ENCODE measurements around the gene UBR2. TPM values are rescaled to one million over a fixed set of nuclear protein-coding genes. Genes with fewer than 3 reads are reported as not detected.

Gene UBR2
- total and polyA plus RNA-seq, 2 of the 4 experiments (the other 2 are of a cell fraction) = 7.7 to 32.3 TPM

GRCh38 chr6:42561986-42562385 is 1.8 kb upstream of the UBR2 start:
- TF ChIP-seq MXI1 (IDR thresholded peaks at IDR 0.05; ENCODE audit: borderline replicate concordance, low read depth, low read length) (no peak), USF2 (IDR thresholded peaks at IDR 0.05; ENCODE audit: low read depth, low read length) (no peak), CHD1 (IDR thresholded peaks at IDR 0.05; ENCODE audit: low read depth, low read length) (no peak), NFE2L2 (IDR thresholded peaks at IDR 0.05; ENCODE audit: low read depth, low read length) (no peak), ELK1 (IDR thresholded peaks at IDR 0.05; ENCODE audit: borderline replicate concordance, low read depth, low read length) (no peak), SMC3 (IDR thresholded peaks at IDR 0.05; ENCODE audit: low read depth, low read length) (no peak), POLR2A (IDR thresholded peaks at IDR 0.05; ENCODE audit: low read depth, low read length) (no peak), CTCF (conservative IDR thresholded peaks at IDR 0.05; ENCODE audit: low read depth, low read length) (no peak), MAFK (IDR thresholded peaks at IDR 0.05; ENCODE audit: low read depth, low read length) (no peak), CEBPB (IDR thresholded peaks at IDR 0.05; ENCODE audit: low read depth, low read length) (no peak), MAZ (IDR thresholded peaks at IDR 0.05; ENCODE audit: borderline replicate concordance, low read depth, low read length) (no peak), BHLHE40 (IDR thresholded peaks at IDR 0.05; ENCODE audit: low read depth, low read length) (no peak), RAD21 (IDR thresholded peaks at IDR 0.05; ENCODE audit: low read length) (no peak), RFX5 (IDR thresholded peaks at IDR 0.05; ENCODE audit: low read depth, low read length) (no peak), FOS (IDR thresholded peaks at IDR 0.05; ENCODE audit: low read depth, low read length) (no peak), RCOR1 (IDR thresholded peaks at IDR 0.05; ENCODE audit: insufficient replicate concordance, low read length) (no peak)
- BruUV-seq (replicated peaks) = no TSS peak
- H3K36me3 ChIP-seq (ENCODE audit: control insufficient read depth, insufficient read depth, low read length) = no peaks in the 10 kb centered on the region
- dilution Hi-C loops (cut with HindIII; ENCODE audit: low sequenced_read_pairs, unreplicated experiment) = no loop called here
- H3K9ac ChIP-seq (ENCODE audit: low read depth, low read length) = no peak overlapping the region
- ChIA-PET POLR2A (ENCODE audit: unreplicated experiment) (no interaction called here), CTCF (no interaction called here)
- peaks cover 5 to 29% of the 10 kb centered on the region in 2 experiments; a peak in 3 of 4 replicates for H3K79me1 ChIP-seq (ENCODE audit: low read depth in 1 of 2, low read length in 2 of 2)
- intact Hi-C loops (cut with micrococcal nuclease) = no loop called here
- H4K8ac ChIP-seq (ENCODE audit: low read depth in 2 of 2, low read length in 2 of 2) = no peak overlapping the region
- no peak overlapping the region for H3K4me2 ChIP-seq (ENCODE audit: low read depth, low read length)
- no peak overlapping the region for H2BK15ac ChIP-seq (ENCODE audit: low read depth, low read length)
- H3K4me1 ChIP-seq (ENCODE audit: control insufficient read depth, insufficient read depth, low read length) = no peaks in the 10 kb centered on the region; the same call in 1 of the 2 replicates
- H3K56ac ChIP-seq (ENCODE audit: extremely low read depth, insufficient read depth, low read length) = no peak overlapping the region
- H4K5ac ChIP-seq (ENCODE audit: low read depth, low read length) = no peak overlapping the region
- H3K27me3 ChIP-seq (ENCODE audit: control insufficient read depth, insufficient read depth, low read length) = no peaks in the 10 kb centered on the region
- H2BK5ac ChIP-seq (ENCODE audit: low read depth, low read length, poor library complexity, severe bottlenecking) = no peak overlapping the region
- no peak overlapping the region for H2BK20ac ChIP-seq (ENCODE audit: low read depth, low read length)
- H4K91ac ChIP-seq (ENCODE audit: insufficient read depth, low read depth, low read length) = no peak overlapping the region
- in situ Hi-C loops (cut with MboI; ENCODE audit: low sequenced_read_pairs) = no loop called here
- DNase-seq = no peak
- no peaks in the 10 kb centered on the region for H3K9me1 ChIP-seq (ENCODE audit: insufficient read depth, low read length)
- no CpG with 5 or more reads among the region's 3 CpGs for WGBS, 2 experiments (ENCODE audit: extremely low coverage in 2 of 2, insufficient read length in 1 of 2)
- H3K18ac ChIP-seq (ENCODE audit: low read depth, low read length) = no peak overlapping the region
- H3K23ac ChIP-seq (ENCODE audit: low read depth, low read length) = no peak overlapping the region
- peaks cover 6% of the 10 kb centered on the region; the same call in 1 of the 2 replicates for H4K20me1 ChIP-seq (ENCODE audit: insufficient read depth, low read length)
- no peak overlapping the region for H2AFZ ChIP-seq (replicated peaks; ENCODE audit: low read length, poor library complexity)
- H3K14ac ChIP-seq (replicated peaks; ENCODE audit: low read depth, low read length) = no peak overlapping the region
- no peak overlapping the region for H2AK9ac ChIP-seq (replicated peaks; ENCODE audit: low read depth, low read length, poor library complexity)
- no peaks in the 10 kb centered on the region for H3K9me3 ChIP-seq (ENCODE audit: control insufficient read depth, insufficient read depth, low read length)
- H3K4ac ChIP-seq (ENCODE audit: low read depth, low read length) = no peak overlapping the region
- no peak overlapping the region for H3K27ac ChIP-seq (ENCODE audit: insufficient read depth, low read length)
- H2BK120ac ChIP-seq (ENCODE audit: low read depth, low read length) = no peak overlapping the region
- ATAC-seq (ENCODE audit: low read depth) = no peak
- H3K4me3 ChIP-seq (ENCODE audit: insufficient read depth, low read depth, low read length) = no peak overlapping the region
- H2AK5ac ChIP-seq (ENCODE audit: low read depth, low read length) = no peak overlapping the region
